Chondrocyte (in vitro differentiated cells): ENCODE data around the gene EPB41. TPM values are rescaled to one million over a fixed set of nuclear protein-coding genes. Genes with fewer than 3 reads are reported as not detected.

ENCODE experiments used
- DNase-seq: peaks from one replicate; pipeline ENCODE4 v3.0.0; 2021; ENCODE audit warnings: mixed read lengths, low spot score
- H3K27ac Mint-ChIP-seq: one replicate; pipeline ENCODE4 v1.8.0; 2021; ENCODE audit warnings: mild to moderate bottlenecking, moderate library complexity, mixed read lengths; ENCODE audit not compliant: unreplicated experiment
- H3K27me3 Mint-ChIP-seq: 2 replicates; pipeline ENCODE4 v1.8.0; 2021; ENCODE audit warnings: low read depth, mixed read lengths
- H3K36me3 Mint-ChIP-seq: 2 replicates; pipeline ENCODE4 v1.8.0; 2021; ENCODE audit warnings: low read depth, mixed read lengths
- H3K4me1 Mint-ChIP-seq: 2 replicates; pipeline ENCODE4 v1.8.0; 2021; ENCODE audit warnings: low read depth, mild to moderate bottlenecking, mixed read lengths
- H3K4me3 Mint-ChIP-seq: one replicate; pipeline ENCODE4 v1.8.0; 2021; ENCODE audit warnings: mild to moderate bottlenecking, moderate library complexity, mixed read lengths; ENCODE audit not compliant: unreplicated experiment
- H3K9me3 Mint-ChIP-seq: 2 replicates; pipeline ENCODE4 v1.8.0; 2021; ENCODE audit warnings: low read depth, mixed read lengths
- CTCF ChIP-seq: fragments of 200-600 bp; sonication (generic); IDR thresholded peaks from 2 replicates; pipeline ENCODE4 v1.5.0; 2021; ENCODE audit warnings: antibody characterized with exemption, mild to moderate bottlenecking, moderate library complexity
- total RNA-seq: library from RNA; stranded (reverse); gene quantifications from 3 replicates; pipeline ENCODE4 v1.2.1, GENCODE V29; 2021

Gene EPB41
- total RNA-seq, 1 donor from 2014 or later: 17.7 TPM

GRCh38 chr1:28905921-28906666 lies 8.3 kb upstream of the EPB41 start:
- no peak for TF ChIP-seq CTCF
- Mint-ChIP-seq H3K36me3 (peaks cover 2% of the 10 kb centered on the region), H3K27me3 (no peaks in the 10 kb centered on the region), H3K27ac (no peak overlapping the region), H3K9me3 (peaks cover 2% of the 10 kb centered on the region), H3K4me1 (no peaks in the 10 kb centered on the region), H3K4me3 (no peak overlapping the region)
- peak; percentile 37 for DNase-seq

DNA sequence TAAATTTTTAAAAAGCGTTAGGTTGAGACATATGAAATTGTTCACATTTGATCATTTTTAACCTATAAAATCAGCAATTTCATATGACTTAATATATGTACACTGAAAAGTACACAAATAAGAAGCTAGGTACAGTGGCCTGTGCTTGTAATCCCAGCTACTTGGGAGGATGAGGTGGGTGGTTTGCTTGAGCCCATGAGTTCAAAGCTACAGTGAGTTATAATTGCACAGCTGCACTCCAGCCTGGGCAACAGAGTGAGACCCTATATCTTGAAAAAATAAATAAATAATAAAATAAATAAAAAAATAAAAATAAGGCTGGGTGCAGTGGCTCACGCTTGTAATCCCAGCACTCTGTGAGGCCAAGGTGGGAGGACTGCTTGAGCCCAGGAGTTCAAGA lies 5.2 kb upstream of the EPB41 start:
- H3K4me3 Mint-ChIP-seq: no peak overlapping the region
- no peak for DNase-seq
- H3K27me3 Mint-ChIP-seq: no peaks in the 10 kb centered on the region
- H3K9me3 Mint-ChIP-seq: peaks cover 2% of the 10 kb centered on the region
- H3K27ac Mint-ChIP-seq: no peak overlapping the region
- H3K4me1 Mint-ChIP-seq: peaks cover 7% of the 10 kb centered on the region
- peaks cover 2% of the 10 kb centered on the region for H3K36me3 Mint-ChIP-seq
- no peak for TF ChIP-seq CTCF

DNA sequence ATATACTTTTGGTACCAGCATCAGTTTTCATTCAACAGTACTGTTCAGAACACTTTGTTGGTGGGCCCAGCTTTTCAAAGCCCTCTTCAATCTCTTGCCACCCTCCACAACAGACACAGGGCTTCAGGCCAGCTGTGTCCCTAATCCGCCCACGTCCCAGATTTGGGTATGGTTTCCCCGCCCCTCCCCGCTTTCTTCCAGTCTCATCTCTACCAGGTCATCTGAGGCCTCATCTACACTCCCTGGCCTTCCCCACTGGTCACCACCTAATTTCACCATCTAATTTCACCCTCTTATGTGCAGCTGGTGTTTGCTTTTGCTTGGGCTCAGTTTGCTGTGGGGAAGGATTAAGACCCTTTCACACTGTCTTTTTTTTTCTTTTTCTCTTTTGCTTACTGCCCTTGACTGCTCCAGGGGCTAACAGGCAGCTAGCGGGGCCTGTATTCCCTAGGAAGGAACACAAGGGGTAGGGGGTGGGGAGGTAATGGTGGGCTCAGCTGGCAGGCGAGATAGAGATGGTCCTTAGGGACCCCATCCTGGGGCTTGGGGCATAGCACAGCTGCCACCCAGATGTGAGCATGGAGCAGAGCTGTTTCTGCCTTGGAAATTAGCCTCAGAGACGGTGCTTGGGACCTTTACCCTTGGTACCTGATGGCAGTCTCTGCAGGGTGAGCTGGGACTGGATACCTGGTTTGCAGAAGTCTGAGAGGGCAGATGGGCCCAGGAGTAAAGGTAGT lies 3.8 kb upstream of the EPB41 start:
- no peaks in the 10 kb centered on the region for H3K9me3 Mint-ChIP-seq
- no peaks in the 10 kb centered on the region for H3K36me3 Mint-ChIP-seq
- H3K4me1 Mint-ChIP-seq: peaks cover 15% of the 10 kb centered on the region
- no peaks in the 10 kb centered on the region for H3K27me3 Mint-ChIP-seq
- H3K4me3 Mint-ChIP-seq: no peak overlapping the region
- H3K27ac Mint-ChIP-seq: no peak overlapping the region
- no peak for TF ChIP-seq CTCF
- peak; percentile 38 for DNase-seq

GRCh38 chr1:28913786-28914227 lies 562 bp upstream of the EPB41 start:
- TF ChIP-seq CTCF: no peak
- peak overlapping the region; percentile 73 for H3K4me3 Mint-ChIP-seq
- H3K36me3 Mint-ChIP-seq: no peaks in the 10 kb centered on the region
- H3K27me3 Mint-ChIP-seq: no peaks in the 10 kb centered on the region
- DNase-seq: no peak
- peaks cover 20% of the 10 kb centered on the region for H3K4me1 Mint-ChIP-seq
- no peaks in the 10 kb centered on the region for H3K9me3 Mint-ChIP-seq
- peak overlapping the region; percentile 74 for H3K27ac Mint-ChIP-seq

- peak; percentile 38 for DNase-seq
- H3K27me3 Mint-ChIP-seq: no peaks in the 10 kb centered on the region
- H3K4me1 Mint-ChIP-seq: peaks cover 20% of the 10 kb centered on the region
- peak; percentile 4 for TF ChIP-seq CTCF
- H3K9me3 Mint-ChIP-seq: no peaks in the 10 kb centered on the region
- H3K36me3 Mint-ChIP-seq: no peaks in the 10 kb centered on the region
- H3K4me3 Mint-ChIP-seq: peak overlapping the region; percentile 91
- H3K27ac Mint-ChIP-seq: peak overlapping the region; percentile 89
Observed at GRCh38 chr1:28915031-28915895, 894 bp downstream of the EPB41 start.
